GM12874 (cell line): ENCODE measurements around the gene EEIG1.

ENCODE experiments used
- TF ChIP-seq, protein P1 (sequence below): IDR thresholded peaks from 2 replicates; pipeline ENCODE4 v1.5.1; 2011; ENCODE audit warnings: low read depth, mild to moderate bottlenecking, control low read depth, low read length, moderate library complexity; ENCODE audit not compliant: insufficient read depth

The EEIG1 gene

DNA sequence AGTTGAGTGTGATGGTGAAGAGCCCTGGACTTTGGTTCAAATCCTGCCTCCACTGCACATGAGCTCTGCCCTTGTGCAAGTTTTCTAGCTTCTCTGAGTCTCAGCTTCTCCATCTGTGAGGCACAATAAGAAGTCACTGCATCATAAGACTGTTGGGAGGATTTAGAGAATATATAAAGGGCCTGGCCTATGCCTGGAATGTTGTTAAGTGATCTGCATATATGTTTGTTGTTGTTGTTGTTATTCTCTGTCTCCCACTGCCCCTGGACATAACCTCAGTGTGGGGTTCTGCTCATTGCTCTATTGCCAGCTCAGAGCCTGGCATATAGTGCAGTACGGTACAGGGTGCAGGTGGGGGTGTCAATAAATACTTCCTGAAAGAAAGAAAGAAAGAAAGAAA, 40.3 kb upstream of the EEIG1 start:
- TF ChIP-seq, protein P1, sequence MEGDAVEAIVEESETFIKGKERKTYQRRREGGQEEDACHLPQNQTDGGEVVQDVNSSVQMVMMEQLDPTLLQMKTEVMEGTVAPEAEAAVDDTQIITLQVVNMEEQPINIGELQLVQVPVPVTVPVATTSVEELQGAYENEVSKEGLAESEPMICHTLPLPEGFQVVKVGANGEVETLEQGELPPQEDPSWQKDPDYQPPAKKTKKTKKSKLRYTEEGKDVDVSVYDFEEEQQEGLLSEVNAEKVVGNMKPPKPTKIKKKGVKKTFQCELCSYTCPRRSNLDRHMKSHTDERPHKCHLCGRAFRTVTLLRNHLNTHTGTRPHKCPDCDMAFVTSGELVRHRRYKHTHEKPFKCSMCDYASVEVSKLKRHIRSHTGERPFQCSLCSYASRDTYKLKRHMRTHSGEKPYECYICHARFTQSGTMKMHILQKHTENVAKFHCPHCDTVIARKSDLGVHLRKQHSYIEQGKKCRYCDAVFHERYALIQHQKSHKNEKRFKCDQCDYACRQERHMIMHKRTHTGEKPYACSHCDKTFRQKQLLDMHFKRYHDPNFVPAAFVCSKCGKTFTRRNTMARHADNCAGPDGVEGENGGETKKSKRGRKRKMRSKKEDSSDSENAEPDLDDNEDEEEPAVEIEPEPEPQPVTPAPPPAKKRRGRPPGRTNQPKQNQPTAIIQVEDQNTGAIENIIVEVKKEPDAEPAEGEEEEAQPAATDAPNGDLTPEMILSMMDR = no peak

DNA sequence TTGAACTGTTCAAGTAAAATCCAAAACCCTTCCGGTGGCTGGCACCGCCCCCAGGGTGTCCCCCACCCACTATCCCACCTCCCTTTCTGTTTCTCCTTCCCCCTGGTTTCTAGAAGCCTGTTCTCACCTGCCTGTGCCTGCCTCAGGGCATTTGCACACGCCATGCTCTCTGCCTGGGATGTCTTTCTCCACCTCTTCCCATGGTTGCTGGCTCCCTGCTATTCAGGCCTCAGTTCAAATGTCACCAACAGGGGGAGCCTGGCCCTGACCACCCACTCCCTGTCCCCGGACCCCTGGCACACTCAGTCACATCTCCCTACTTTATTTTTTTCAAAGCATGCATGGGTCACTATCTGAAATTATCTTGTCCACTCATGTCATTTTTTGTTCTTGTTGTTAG, 39.9 kb upstream of the EEIG1 start:
- TF ChIP-seq, protein P1 = peak; percentile 21; the same call in 1 of the 2 replicates

DNA sequence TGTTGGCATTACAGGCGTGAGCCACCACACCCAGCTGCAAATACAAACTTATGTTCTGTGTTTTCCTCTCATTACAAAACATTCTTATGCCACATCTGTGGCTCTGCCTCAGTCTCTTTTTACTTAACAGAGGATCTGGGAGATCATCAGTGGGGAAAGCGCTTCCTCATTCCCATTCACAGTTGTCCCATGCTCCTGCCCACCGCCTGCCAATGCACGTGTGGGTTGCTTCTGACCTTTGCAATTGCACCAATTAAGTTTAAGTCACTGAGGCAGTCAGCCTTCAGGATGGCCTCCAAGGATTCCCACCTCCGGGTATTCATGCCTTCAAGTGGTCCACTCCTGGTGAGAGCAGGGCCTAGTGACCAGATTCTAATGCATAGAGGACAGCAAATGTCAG, 34.9 kb upstream of the EEIG1 start:
- TF ChIP-seq, protein P1 = no peak

DNA sequence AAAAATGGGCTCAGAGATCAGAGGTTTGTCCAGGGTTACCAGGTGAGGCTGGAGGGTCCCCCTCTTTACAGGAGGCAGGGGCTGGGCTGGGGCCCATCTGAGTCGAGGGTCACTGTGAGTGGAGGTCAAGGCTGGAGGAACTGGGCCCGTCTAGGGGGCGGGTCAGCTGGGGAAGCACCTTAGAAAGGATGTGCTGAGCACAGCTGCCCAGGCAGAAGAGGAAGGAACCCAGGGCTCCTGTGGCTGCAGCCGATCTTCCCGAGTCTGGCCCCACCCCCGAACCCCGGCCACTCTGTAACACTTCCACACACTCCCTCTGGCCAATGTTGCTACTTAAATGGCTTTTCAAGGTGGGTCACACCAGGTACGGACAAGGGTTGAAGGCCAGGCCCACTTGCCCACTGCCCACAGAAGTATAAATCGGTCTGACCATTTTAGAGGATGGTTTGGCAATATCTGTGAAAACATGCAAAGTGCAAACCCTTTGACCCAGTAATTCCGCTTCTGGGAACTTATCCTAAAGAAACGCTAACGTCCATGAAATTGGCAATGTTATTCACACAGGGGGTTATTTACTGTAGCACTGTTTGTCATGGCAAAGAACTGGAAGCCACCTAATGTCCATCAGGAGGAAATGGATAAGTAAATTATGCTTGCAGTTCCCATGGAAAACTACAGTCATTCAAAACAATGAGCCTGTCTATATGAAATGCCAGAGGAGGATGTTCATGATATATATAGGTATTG, 30.5 kb upstream of the EEIG1 start:
- TF ChIP-seq, protein P1 = no peak

DNA sequence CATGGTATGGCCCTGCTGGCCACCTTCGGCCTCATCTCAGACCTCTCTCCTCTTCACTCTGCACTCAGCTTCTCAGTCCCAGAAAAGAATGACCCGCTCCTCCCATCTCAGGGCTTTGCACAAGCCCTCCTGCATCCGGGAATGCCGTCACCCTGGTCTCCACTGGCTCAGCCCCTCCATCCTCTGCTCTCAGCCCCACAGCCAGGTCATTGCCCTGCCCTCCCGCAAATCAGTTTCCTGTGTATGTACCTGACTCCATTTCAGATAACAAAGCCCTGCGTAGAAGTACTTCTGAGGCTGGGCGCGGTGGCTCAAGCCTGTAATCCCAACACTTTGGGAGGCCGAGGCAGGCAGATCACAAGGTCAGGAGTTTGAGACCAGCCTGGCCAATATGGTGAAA, 28.9 kb upstream of the EEIG1 start:
- TF ChIP-seq, protein P1 = no peak

DNA sequence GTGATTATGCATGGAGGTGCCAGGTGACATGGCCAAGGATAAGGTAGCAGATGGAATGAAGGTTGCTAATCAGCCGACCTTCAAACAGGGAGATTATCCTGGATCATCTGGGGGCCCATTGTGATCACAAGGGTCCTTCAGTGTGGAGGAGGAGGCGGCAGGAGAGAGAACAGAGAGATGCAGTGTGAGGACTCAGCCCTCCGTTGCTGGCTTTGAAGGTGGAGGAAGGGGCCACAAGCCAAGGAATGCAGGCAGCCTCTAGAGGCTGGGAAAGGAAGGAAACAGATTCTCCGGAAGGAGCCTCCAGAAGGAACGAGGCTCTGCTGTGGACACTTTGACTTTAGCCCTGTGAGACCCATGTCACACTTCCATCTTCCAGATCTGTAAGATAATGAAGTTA, 27.4 kb upstream of the EEIG1 start:
- TF ChIP-seq, protein P1 = no peak

DNA sequence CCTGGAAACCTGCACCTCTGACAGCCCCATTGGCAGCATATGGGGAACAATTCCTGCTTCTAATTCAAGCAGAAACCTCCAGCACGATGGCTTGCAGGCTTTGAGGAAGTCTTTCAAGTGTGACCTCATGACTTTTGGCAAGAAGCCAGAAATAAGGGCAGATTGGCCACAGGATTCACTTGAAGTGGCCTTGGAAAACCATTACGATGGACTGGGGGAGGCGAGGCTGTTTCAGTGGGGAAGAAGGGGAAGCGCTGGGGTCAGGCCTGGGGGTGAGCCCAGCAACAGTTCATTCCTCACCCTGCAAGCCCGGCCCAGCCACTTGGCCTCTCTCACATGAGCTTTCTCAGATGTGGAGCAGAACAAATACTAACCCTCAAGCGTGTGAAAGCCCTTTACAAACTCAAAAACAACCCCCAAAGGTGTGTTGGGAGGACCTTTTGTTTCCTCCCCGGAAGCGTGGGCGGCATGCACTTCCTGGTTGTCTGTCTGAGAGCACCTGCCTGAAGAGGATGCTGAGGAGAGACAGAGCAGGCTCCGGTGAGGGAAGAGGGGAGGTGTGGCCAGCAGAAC, 26.9 kb upstream of the EEIG1 start:
- TF ChIP-seq, protein P1 = no peak
